ENCODE measurements around the gene GADD45GIP1.
"Not testable (repeated sequence)": the region's sequence is repeated elsewhere in the genome, so short reads cannot be mapped to it uniquely, and the experiment has no call there.

The GADD45GIP1 gene

DNA sequence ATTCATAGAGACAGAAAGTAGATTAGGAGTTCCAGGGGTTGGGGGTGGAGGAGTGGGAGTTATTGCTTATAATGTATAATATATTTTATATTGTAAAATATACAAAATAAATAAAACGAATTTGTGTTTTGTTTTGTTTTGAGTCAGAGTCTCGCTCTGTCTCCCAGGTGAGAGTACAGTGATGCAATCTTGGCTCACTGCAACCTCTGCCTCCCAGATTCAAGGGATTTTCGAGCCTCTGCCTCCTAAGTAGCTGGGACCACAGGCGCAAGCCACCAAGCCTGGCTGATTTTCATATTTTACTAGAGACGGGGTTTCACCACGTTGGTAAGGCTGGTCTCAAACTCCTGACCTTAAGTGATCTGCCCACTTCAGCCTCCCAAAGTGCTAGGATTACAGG is 2.5 kb upstream of the GADD45GIP1 start:
- Histone ChIP-seq H3K27me3 (ENCODE audit: control insufficient read depth in 2 of 2, insufficient read depth in 2 of 2, low read length in 2 of 2) (no peaks in the 10 kb centered on the region), H3K27ac (ENCODE audit: low read depth in 2 of 2, low read length in 2 of 2) (no peak overlapping the region), H3K4me1 (ENCODE audit: control insufficient read depth in 2 of 2, insufficient read depth in 2 of 2, low read length in 2 of 2) (peaks cover 9 to 15% of the 10 kb centered on the region in 2 donors), H3K9ac (ENCODE audit: low read depth in 1 of 2, low read length in 2 of 2) (no peak overlapping the region), H3K36me3 (ENCODE audit: control insufficient read depth in 2 of 2, insufficient read depth in 2 of 2, low read length in 2 of 2) (no peaks in the 10 kb centered on the region), H3K4me3 (ENCODE audit: low read length in 2 of 2) (no peak overlapping the region), H3K9me3 (ENCODE audit: control insufficient read depth in 2 of 2, low read length in 2 of 2) (no peaks in the 10 kb centered on the region)

DNA sequence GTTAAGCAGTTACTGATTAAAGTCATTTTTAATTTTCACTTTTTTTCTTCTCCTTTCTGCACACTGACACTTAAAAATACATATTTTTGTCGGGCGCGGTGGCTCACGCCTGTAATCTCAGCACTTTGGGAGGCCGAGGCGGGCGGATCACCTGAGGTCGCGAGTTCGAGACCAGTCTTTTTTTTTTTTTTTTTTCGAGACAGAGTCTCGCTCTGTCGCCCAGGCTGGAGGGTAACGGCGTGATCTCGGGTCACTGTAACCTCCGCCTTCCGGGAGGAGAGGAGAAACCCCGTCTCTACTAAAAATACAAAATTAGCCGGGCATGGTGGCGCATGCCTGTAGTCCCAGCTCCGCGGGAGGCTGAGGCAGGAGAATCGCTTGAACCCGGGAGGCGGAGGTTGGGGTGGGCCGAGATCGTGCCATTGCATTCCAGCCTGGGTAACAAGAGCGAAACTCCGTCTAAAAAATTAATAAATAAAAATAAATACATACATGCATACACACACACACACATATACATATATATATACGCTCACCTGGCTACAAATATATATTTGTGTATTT is 448 bp upstream of the GADD45GIP1 start:
- peak overlapping the region; percentile 80 to 81 for H3K27ac ChIP-seq (ENCODE audit: low read depth in 2 of 2, low read length in 2 of 2)
- peak overlapping the region; percentile 83 to 93 for H3K9ac ChIP-seq (ENCODE audit: low read depth in 1 of 2, low read length in 2 of 2)
- peaks cover 3 to 12% of the 10 kb centered on the region in 2 donors for H3K36me3 ChIP-seq (ENCODE audit: control insufficient read depth in 2 of 2, insufficient read depth in 2 of 2, low read length in 2 of 2)
- peak overlapping the region; percentile 91 to 95 for H3K4me3 ChIP-seq (ENCODE audit: low read length in 2 of 2)
- not testable (repeated sequence) for H3K27me3 ChIP-seq (ENCODE audit: control insufficient read depth in 2 of 2, insufficient read depth in 2 of 2, low read length in 2 of 2); H3K9me3 ChIP-seq (ENCODE audit: control insufficient read depth in 2 of 2, low read length in 2 of 2)
- peaks cover 18 to 21% of the 10 kb centered on the region in 2 donors for H3K4me1 ChIP-seq (ENCODE audit: control insufficient read depth in 2 of 2, insufficient read depth in 2 of 2, low read length in 2 of 2)

GRCh38 chr19:12955996-12956395 is 1.0 kb downstream of the GADD45GIP1 start:
- H3K4me1 ChIP-seq (ENCODE audit: control insufficient read depth in 2 of 2, insufficient read depth in 2 of 2, low read length in 2 of 2), result peaks cover 18 to 21% of the 10 kb centered on the region in 2 donors
- H3K27me3 ChIP-seq (ENCODE audit: control insufficient read depth in 2 of 2, insufficient read depth in 2 of 2, low read length in 2 of 2), result no peaks in the 10 kb centered on the region
- peak overlapping the region; percentile 91 to 95 for H3K4me3 ChIP-seq (ENCODE audit: low read length in 2 of 2)
- peak overlapping the region in 1 of 2 donors; percentile 93 for H3K9ac ChIP-seq (ENCODE audit: low read depth in 1 of 2, low read length in 2 of 2)
- H3K27ac ChIP-seq (ENCODE audit: low read depth in 2 of 2, low read length in 2 of 2), result peak overlapping the region in 1 of 2 donors; percentile 1
- H3K9me3 ChIP-seq (ENCODE audit: control insufficient read depth in 2 of 2, low read length in 2 of 2), result no peaks in the 10 kb centered on the region
- peaks cover 9 to 24% of the 10 kb centered on the region in 2 donors for H3K36me3 ChIP-seq (ENCODE audit: control insufficient read depth in 2 of 2, insufficient read depth in 2 of 2, low read length in 2 of 2)

DNA sequence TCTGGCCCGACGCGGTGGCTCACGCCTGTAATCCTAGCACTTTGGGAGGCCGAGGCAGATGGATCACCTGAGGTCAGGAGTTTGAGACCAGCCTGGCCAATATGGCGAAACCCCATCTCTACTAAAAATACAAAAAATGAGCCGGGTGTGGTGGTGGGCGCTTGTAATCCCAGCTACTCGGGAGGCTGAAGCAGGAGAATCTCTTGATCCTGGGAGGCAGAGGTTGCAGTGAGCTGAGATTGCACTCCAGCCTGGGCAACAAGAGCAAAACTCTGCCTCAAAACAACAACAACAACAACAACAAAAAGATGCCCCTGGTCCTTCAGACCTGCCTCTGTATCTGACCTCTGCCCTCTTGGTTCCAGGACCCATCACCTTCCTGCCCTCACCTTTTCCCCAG is 1.4 kb downstream of the GADD45GIP1 start:
- Histone ChIP-seq H3K36me3 (ENCODE audit: control insufficient read depth in 2 of 2, insufficient read depth in 2 of 2, low read length in 2 of 2) (peaks cover 12 to 28% of the 10 kb centered on the region in 2 donors), H3K4me3 (ENCODE audit: low read length in 2 of 2) (peak overlapping the region in 1 of 2 donors; percentile 91)
- H3K27ac ChIP-seq (ENCODE audit: low read depth in 2 of 2, low read length in 2 of 2), result not testable (repeated sequence)

GRCh38 chr19:12954612-12954962 is 2.4 kb downstream of the GADD45GIP1 start:
- H3K4me1 ChIP-seq (ENCODE audit: control insufficient read depth in 2 of 2, insufficient read depth in 2 of 2, low read length in 2 of 2), result peaks cover 18 to 21% of the 10 kb centered on the region in 2 donors
- no peaks in the 10 kb centered on the region for H3K9me3 ChIP-seq (ENCODE audit: control insufficient read depth in 2 of 2, low read length in 2 of 2)
- H3K27ac ChIP-seq (ENCODE audit: low read depth in 2 of 2, low read length in 2 of 2), result peak overlapping the region; percentile 39 to 49
- no peaks in the 10 kb centered on the region for H3K27me3 ChIP-seq (ENCODE audit: control insufficient read depth in 2 of 2, insufficient read depth in 2 of 2, low read length in 2 of 2)
- H3K4me3 ChIP-seq (ENCODE audit: low read length in 2 of 2), result no peak overlapping the region
- no peak overlapping the region for H3K9ac ChIP-seq (ENCODE audit: low read depth in 1 of 2, low read length in 2 of 2)
- H3K36me3 ChIP-seq (ENCODE audit: control insufficient read depth in 2 of 2, insufficient read depth in 2 of 2, low read length in 2 of 2), result peaks cover 18 to 36% of the 10 kb centered on the region in 2 donors

More for the DNA sequence above, 1.4 kb downstream of the GADD45GIP1 start:
- H3K27me3 ChIP-seq (ENCODE audit: control insufficient read depth in 2 of 2, insufficient read depth in 2 of 2, low read length in 2 of 2); H3K9me3 ChIP-seq (ENCODE audit: control insufficient read depth in 2 of 2, low read length in 2 of 2); H3K9ac ChIP-seq (ENCODE audit: low read depth in 1 of 2, low read length in 2 of 2): not testable (repeated sequence)
- peaks cover 18 to 21% of the 10 kb centered on the region in 2 donors for H3K4me1 ChIP-seq (ENCODE audit: control insufficient read depth in 2 of 2, insufficient read depth in 2 of 2, low read length in 2 of 2)

DNA sequence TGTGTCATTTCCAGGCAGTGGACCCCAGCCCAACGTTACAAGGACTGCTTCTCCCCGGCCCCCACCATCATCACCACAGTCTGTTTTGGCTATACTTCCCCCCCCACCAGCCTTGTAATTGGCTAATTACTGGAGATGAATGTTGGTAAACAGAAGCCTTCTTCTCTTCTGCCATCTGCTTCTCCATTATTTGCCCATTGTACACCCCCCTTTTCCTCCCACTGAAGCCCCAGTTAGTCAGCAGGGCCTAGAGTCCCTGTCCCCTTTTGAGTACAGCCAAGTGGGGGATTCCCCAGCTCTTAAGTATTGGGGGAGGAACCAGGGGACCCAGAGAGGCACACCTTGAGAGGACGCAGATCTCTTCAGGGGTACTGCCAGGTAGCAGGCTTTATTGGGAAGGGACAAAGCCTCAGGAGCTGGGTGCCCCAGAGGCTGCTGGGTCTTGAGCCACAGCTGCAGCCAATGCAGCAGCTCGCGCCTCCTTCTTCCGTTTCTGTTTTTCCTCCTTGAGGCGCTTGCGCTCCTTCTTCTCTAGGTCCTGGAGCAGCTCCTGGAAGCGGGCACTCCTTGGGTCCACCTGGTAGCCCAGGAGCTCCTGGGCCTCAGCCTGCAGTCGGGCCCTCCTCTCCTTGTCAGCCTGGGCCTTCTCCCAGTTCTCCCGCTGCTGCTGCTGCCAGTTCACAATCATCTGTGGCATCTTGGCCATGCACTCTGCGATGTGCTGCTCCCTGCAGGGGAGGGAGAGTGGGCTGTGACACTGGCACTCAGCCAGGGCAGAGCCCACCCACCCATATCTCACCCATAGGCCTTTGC is 3.0 kb downstream of the GADD45GIP1 start:
- Histone ChIP-seq H3K27ac (ENCODE audit: low read depth in 2 of 2, low read length in 2 of 2) (peak overlapping the region; percentile 39 to 40), H3K27me3 (ENCODE audit: control insufficient read depth in 2 of 2, insufficient read depth in 2 of 2, low read length in 2 of 2) (no peaks in the 10 kb centered on the region), H3K4me3 (ENCODE audit: low read length in 2 of 2) (no peak overlapping the region), H3K9me3 (ENCODE audit: control insufficient read depth in 2 of 2, low read length in 2 of 2) (no peaks in the 10 kb centered on the region), H3K9ac (ENCODE audit: low read depth in 1 of 2, low read length in 2 of 2) (no peak overlapping the region), H3K4me1 (ENCODE audit: control insufficient read depth in 2 of 2, insufficient read depth in 2 of 2, low read length in 2 of 2) (peaks cover 18 to 21% of the 10 kb centered on the region in 2 donors), H3K36me3 (ENCODE audit: control insufficient read depth in 2 of 2, insufficient read depth in 2 of 2, low read length in 2 of 2) (peaks cover 24 to 42% of the 10 kb centered on the region in 2 donors)

GRCh38 chr19:12953138-12953798 is 3.8 kb downstream of the GADD45GIP1 start:
- peaks cover 31 to 49% of the 10 kb centered on the region in 2 donors for H3K36me3 ChIP-seq (ENCODE audit: control insufficient read depth in 2 of 2, insufficient read depth in 2 of 2, low read length in 2 of 2)
- H3K4me3 ChIP-seq (ENCODE audit: low read length in 2 of 2), result no peak overlapping the region
- peaks cover 18 to 21% of the 10 kb centered on the region in 2 donors for H3K4me1 ChIP-seq (ENCODE audit: control insufficient read depth in 2 of 2, insufficient read depth in 2 of 2, low read length in 2 of 2)
- H3K27me3 ChIP-seq (ENCODE audit: control insufficient read depth in 2 of 2, insufficient read depth in 2 of 2, low read length in 2 of 2), result no peaks in the 10 kb centered on the region
- no peak overlapping the region for H3K27ac ChIP-seq (ENCODE audit: low read depth in 2 of 2, low read length in 2 of 2)
- no peak overlapping the region for H3K9ac ChIP-seq (ENCODE audit: low read depth in 1 of 2, low read length in 2 of 2)
- no peaks in the 10 kb centered on the region for H3K9me3 ChIP-seq (ENCODE audit: control insufficient read depth in 2 of 2, low read length in 2 of 2)

GRCh38 chr19:12952488-12953137 is 4.4 kb downstream of the GADD45GIP1 start:
- H3K4me1 ChIP-seq (ENCODE audit: control insufficient read depth in 2 of 2, insufficient read depth in 2 of 2, low read length in 2 of 2), result peaks cover 18 to 21% of the 10 kb centered on the region in 2 donors
- no peak overlapping the region for H3K9ac ChIP-seq (ENCODE audit: low read depth in 1 of 2, low read length in 2 of 2)

GRCh38 chr19:12952050-12952449 is 5.0 kb downstream of the GADD45GIP1 start:
- not testable (repeated sequence) for H3K27me3 ChIP-seq (ENCODE audit: control insufficient read depth in 2 of 2, insufficient read depth in 2 of 2, low read length in 2 of 2); H3K4me3 ChIP-seq (ENCODE audit: low read length in 2 of 2); H3K27ac ChIP-seq (ENCODE audit: low read depth in 2 of 2, low read length in 2 of 2); H3K9me3 ChIP-seq (ENCODE audit: control insufficient read depth in 2 of 2, low read length in 2 of 2); H3K9ac ChIP-seq (ENCODE audit: low read depth in 1 of 2, low read length in 2 of 2)
- H3K36me3 ChIP-seq (ENCODE audit: control insufficient read depth in 2 of 2, insufficient read depth in 2 of 2, low read length in 2 of 2), result peaks cover 38 to 58% of the 10 kb centered on the region in 2 donors
- peaks cover 18 to 23% of the 10 kb centered on the region in 2 donors for H3K4me1 ChIP-seq (ENCODE audit: control insufficient read depth in 2 of 2, insufficient read depth in 2 of 2, low read length in 2 of 2)

More at GRCh38 chr19:12952488-12953137, 4.4 kb downstream of the GADD45GIP1 start:
- Histone ChIP-seq H3K27me3 (ENCODE audit: control insufficient read depth in 2 of 2, insufficient read depth in 2 of 2, low read length in 2 of 2) (no peaks in the 10 kb centered on the region), H3K9me3 (ENCODE audit: control insufficient read depth in 2 of 2, low read length in 2 of 2) (no peaks in the 10 kb centered on the region), H3K36me3 (ENCODE audit: control insufficient read depth in 2 of 2, insufficient read depth in 2 of 2, low read length in 2 of 2) (peaks cover 38 to 56% of the 10 kb centered on the region in 2 donors), H3K27ac (ENCODE audit: low read depth in 2 of 2, low read length in 2 of 2) (no peak overlapping the region), H3K4me3 (ENCODE audit: low read length in 2 of 2) (no peak overlapping the region)

Data from mucosa of rectum (tissue), 2 donors.